GF-D8 (cell line): ENCODE data around the gene PTH1R.

ENCODE experiments used
- DNase-seq: peaks from one replicate; lab custom pipeline; 2025; lab: John Stamatoyannopoulos, UW

The PTH1R gene

GRCh38 chr3:46877406-46878125 lies at the start of gene PTH1R:
Gene PTH1R, plus strand, starts transcription at chr3:46877721. Its CDS starts 5,839 bp downstream, at chr3:46883560.
- no peak for DNase-seq

- no peak for DNase-seq
Measured at GRCh38 chr3:46829699-46830208, 47.8 kb upstream of the PTH1R start.

GRCh38 chr3:46830801-46831200 lies 46.7 kb upstream of the PTH1R start:
- no peak for DNase-seq

GRCh38 chr3:46831316-46831715 lies 46.2 kb upstream of the PTH1R start:
- DNase-seq = no peak

GRCh38 chr3:46831841-46832240 lies 45.7 kb upstream of the PTH1R start:
- DNase-seq = no peak

GRCh38 chr3:46833346-46834300 lies 43.9 kb upstream of the PTH1R start:
- DNase-seq = no peak

- DNase-seq = no peak
Measured at GRCh38 chr3:46835054-46835453, 42.5 kb upstream of the PTH1R start.

GRCh38 chr3:46835491-46835890 lies 42.0 kb upstream of the PTH1R start:
- no peak for DNase-seq

- no peak for DNase-seq
Measured at GRCh38 chr3:46838301-46838700, 39.2 kb upstream of the PTH1R start.

- no peak for DNase-seq
Measured at GRCh38 chr3:46840491-46840890, 37.0 kb upstream of the PTH1R start.

- no peak for DNase-seq
Measured at GRCh38 chr3:46843508-46843907, 34.0 kb upstream of the PTH1R start.

- no peak for DNase-seq
Measured at GRCh38 chr3:46844397-46844796, 33.1 kb upstream of the PTH1R start.

- DNase-seq = no peak
Measured at GRCh38 chr3:46844881-46845312, 32.6 kb upstream of the PTH1R start.

- no peak for DNase-seq
Measured at GRCh38 chr3:46845397-46845859, 32.1 kb upstream of the PTH1R start.

GRCh38 chr3:46845860-46846623 lies 31.5 kb upstream of the PTH1R start:
- peak; percentile 27 for DNase-seq

- no peak for DNase-seq
Measured at GRCh38 chr3:46846624-46847542, 30.6 kb upstream of the PTH1R start.

- no peak for DNase-seq
Measured at GRCh38 chr3:46847744-46848143, 29.8 kb upstream of the PTH1R start.

GRCh38 chr3:46848271-46849044 lies 29.1 kb upstream of the PTH1R start:
- no peak for DNase-seq

GRCh38 chr3:46849045-46849631 lies 28.4 kb upstream of the PTH1R start:
- DNase-seq = no peak
